ENCODE data around the gene CWC27.

CWC27 gene

GRCh38 chr5:64883912-64884311 lies 115.2 kb downstream of the CWC27 start:
- Histone ChIP-seq H3K14ac (ENCODE audit: low read length in 2 of 2) (no peak overlapping the region), H3K23ac (ENCODE audit: low read length in 2 of 2) (no peak overlapping the region), H2AFZ (ENCODE audit: low read depth, low read length) (no peak overlapping the region), H4K91ac (ENCODE audit: low read length) (no peak overlapping the region), H3K27me3 (ENCODE audit: control insufficient read depth in 1 of 2, insufficient read depth in 1 of 2, low read length in 2 of 2) (no peaks in the 10 kb centered on the region), H2BK5ac (ENCODE audit: low read depth, low read length, poor library complexity, severe bottlenecking) (no peak overlapping the region), H3K4me2 (ENCODE audit: low read length, poor library complexity, severe bottlenecking) (no peak overlapping the region), H3K79me1 (replicated peaks; ENCODE audit: low read length, poor library complexity, severe bottlenecking) (no peaks in the 10 kb centered on the region), H2BK120ac (ENCODE audit: low read depth, low read length) (no peak overlapping the region), H2AK5ac (ENCODE audit: low read length, severe bottlenecking) (no peak overlapping the region), H3K9me3 (ENCODE audit: control insufficient read depth, low read length) (no peaks in the 10 kb centered on the region), H4K8ac (ENCODE audit: low read length) (no peak overlapping the region), H3K36me3 (ENCODE audit: control insufficient read depth in 1 of 2, insufficient read depth in 2 of 2, low read depth in 1 of 2, low read length in 2 of 2) (no peaks in the 10 kb centered on the region), H2BK12ac (ENCODE audit: low read length in 2 of 2) (no peak overlapping the region), H3K4me3 (ENCODE audit: insufficient read depth in 1 of 2, low read depth in 1 of 2, low read length in 2 of 2) (no peak overlapping the region), H2BK15ac (ENCODE audit: low read depth, poor library complexity, severe bottlenecking) (no peak overlapping the region), H3K4ac (ENCODE audit: low read depth in 1 of 2, low read length in 2 of 2) (no peak overlapping the region), H3K4me1 (ENCODE audit: control insufficient read depth, insufficient read depth, low read depth, low read length) (no peaks in the 10 kb centered on the region), H3K18ac (ENCODE audit: low read depth in 1 of 2, low read length in 2 of 2) (no peak overlapping the region), H3K9ac (ENCODE audit: low read length) (no peak overlapping the region), H3K27ac (ENCODE audit: low read length, poor library complexity, severe bottlenecking) (no peak overlapping the region)
- DNase-seq, result no peak
- WGBS, result 100% methylated on average over 1 of the region's 1 CpG

- H3K14ac ChIP-seq (ENCODE audit: low read length in 2 of 2), result no peak overlapping the region
- H3K4ac ChIP-seq (ENCODE audit: low read depth in 1 of 2, low read length in 2 of 2), result no peak overlapping the region
- no peak overlapping the region for H2BK120ac ChIP-seq (ENCODE audit: low read depth, low read length)
- H3K23ac ChIP-seq (ENCODE audit: low read length in 2 of 2), result no peak overlapping the region
- no peaks in the 10 kb centered on the region for H3K9me3 ChIP-seq (ENCODE audit: control insufficient read depth, low read length)
- no peak overlapping the region for H4K8ac ChIP-seq (ENCODE audit: low read length)
- no peak overlapping the region for H3K18ac ChIP-seq (ENCODE audit: low read depth in 1 of 2, low read length in 2 of 2)
- no peaks in the 10 kb centered on the region for H3K27me3 ChIP-seq (ENCODE audit: control insufficient read depth in 1 of 2, insufficient read depth in 1 of 2, low read length in 2 of 2)
- no peaks in the 10 kb centered on the region for H3K79me1 ChIP-seq (replicated peaks; ENCODE audit: low read length, poor library complexity, severe bottlenecking)
- H2BK15ac ChIP-seq (ENCODE audit: low read depth, poor library complexity, severe bottlenecking), result no peak overlapping the region
- H3K4me1 ChIP-seq (ENCODE audit: control insufficient read depth, insufficient read depth, low read depth, low read length), result no peaks in the 10 kb centered on the region
- H3K4me2 ChIP-seq (ENCODE audit: low read length, poor library complexity, severe bottlenecking), result no peak overlapping the region
- no peak overlapping the region for H3K9ac ChIP-seq (ENCODE audit: low read length)
- H3K36me3 ChIP-seq (ENCODE audit: control insufficient read depth in 1 of 2, insufficient read depth in 2 of 2, low read depth in 1 of 2, low read length in 2 of 2), result no peaks in the 10 kb centered on the region
- H2BK5ac ChIP-seq (ENCODE audit: low read depth, low read length, poor library complexity, severe bottlenecking), result no peak overlapping the region
- WGBS, result no CpG with 5 or more reads among the region's 1 CpG
- no peak overlapping the region for H2AK5ac ChIP-seq (ENCODE audit: low read length, severe bottlenecking)
- DNase-seq, result no peak
- no peak overlapping the region for H4K91ac ChIP-seq (ENCODE audit: low read length)
- H2BK12ac ChIP-seq (ENCODE audit: low read length in 2 of 2), result no peak overlapping the region
- H3K27ac ChIP-seq (ENCODE audit: low read length, poor library complexity, severe bottlenecking), result no peak overlapping the region
- no peak overlapping the region for H2AFZ ChIP-seq (ENCODE audit: low read depth, low read length)
- no peak overlapping the region for H3K4me3 ChIP-seq (ENCODE audit: insufficient read depth in 1 of 2, low read depth in 1 of 2, low read length in 2 of 2)
These were observed 115.8 kb downstream of the CWC27 start for GRCh38 chr5:64884541-64884940.

DNA sequence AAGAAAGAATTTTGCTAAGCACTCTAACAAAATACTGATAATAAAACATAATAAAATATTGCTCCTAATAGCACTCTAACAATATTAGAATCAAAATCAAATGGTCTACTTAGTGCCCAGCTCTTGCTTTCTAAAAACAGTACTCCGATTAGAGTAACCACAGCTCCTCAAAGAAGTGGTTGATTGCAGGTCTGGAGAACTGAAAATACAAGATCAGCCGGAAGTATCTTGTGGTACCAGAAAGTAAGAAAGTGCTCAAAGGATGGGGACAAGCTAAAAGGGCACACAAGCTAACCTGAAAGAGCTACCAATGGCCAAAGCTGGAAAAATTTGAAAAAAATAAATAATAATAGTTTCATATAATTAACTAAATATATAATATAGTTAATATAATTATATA lies 119.2 kb downstream of the CWC27 start:
- Histone ChIP-seq H3K4ac (ENCODE audit: low read depth in 1 of 2, low read length in 2 of 2) (no peak overlapping the region), H3K4me3 (ENCODE audit: insufficient read depth in 1 of 2, low read depth in 1 of 2, low read length in 2 of 2) (no peak overlapping the region), H3K27ac (ENCODE audit: low read length, poor library complexity, severe bottlenecking) (no peak overlapping the region), H3K14ac (ENCODE audit: low read length in 2 of 2) (no peak overlapping the region), H2BK5ac (ENCODE audit: low read depth, low read length, poor library complexity, severe bottlenecking) (no peak overlapping the region), H3K23ac (ENCODE audit: low read length in 2 of 2) (no peak overlapping the region), H3K4me1 (ENCODE audit: control insufficient read depth, insufficient read depth, low read depth, low read length) (no peaks in the 10 kb centered on the region), H3K79me1 (replicated peaks; ENCODE audit: low read length, poor library complexity, severe bottlenecking) (no peaks in the 10 kb centered on the region), H3K18ac (ENCODE audit: low read depth in 1 of 2, low read length in 2 of 2) (no peak overlapping the region), H2AK5ac (ENCODE audit: low read length, severe bottlenecking) (no peak overlapping the region), H3K4me2 (ENCODE audit: low read length, poor library complexity, severe bottlenecking) (no peak overlapping the region), H4K91ac (ENCODE audit: low read length) (no peak overlapping the region), H3K36me3 (ENCODE audit: control insufficient read depth in 1 of 2, insufficient read depth in 2 of 2, low read depth in 1 of 2, low read length in 2 of 2) (no peaks in the 10 kb centered on the region), H3K9ac (ENCODE audit: low read length) (no peak overlapping the region), H4K8ac (ENCODE audit: low read length) (no peak overlapping the region), H3K27me3 (ENCODE audit: control insufficient read depth in 1 of 2, insufficient read depth in 1 of 2, low read length in 2 of 2) (no peaks in the 10 kb centered on the region), H2BK12ac (ENCODE audit: low read length in 2 of 2) (no peak overlapping the region), H2BK15ac (ENCODE audit: low read depth, poor library complexity, severe bottlenecking) (no peak overlapping the region), H2AFZ (ENCODE audit: low read depth, low read length) (no peak overlapping the region), H3K9me3 (ENCODE audit: control insufficient read depth, low read length) (no peaks in the 10 kb centered on the region), H2BK120ac (ENCODE audit: low read depth, low read length) (no peak overlapping the region)
- 100% methylated on average over 2 of the region's 2 CpGs for WGBS
- DNase-seq, result no peak

- Histone ChIP-seq H2AK5ac (ENCODE audit: low read length, severe bottlenecking) (no peak overlapping the region), H3K4me3 (ENCODE audit: insufficient read depth in 1 of 2, low read depth in 1 of 2, low read length in 2 of 2) (no peak overlapping the region), H3K79me1 (replicated peaks; ENCODE audit: low read length, poor library complexity, severe bottlenecking) (no peaks in the 10 kb centered on the region), H4K8ac (ENCODE audit: low read length) (no peak overlapping the region), H2BK15ac (ENCODE audit: low read depth, poor library complexity, severe bottlenecking) (no peak overlapping the region), H3K27ac (ENCODE audit: low read length, poor library complexity, severe bottlenecking) (no peak overlapping the region), H4K91ac (ENCODE audit: low read length) (no peak overlapping the region), H3K27me3 (ENCODE audit: control insufficient read depth in 1 of 2, insufficient read depth in 1 of 2, low read length in 2 of 2) (no peaks in the 10 kb centered on the region), H3K18ac (ENCODE audit: low read depth in 1 of 2, low read length in 2 of 2) (no peak overlapping the region), H3K4me2 (ENCODE audit: low read length, poor library complexity, severe bottlenecking) (no peak overlapping the region), H3K9ac (ENCODE audit: low read length) (no peak overlapping the region), H3K9me3 (ENCODE audit: control insufficient read depth, low read length) (peaks cover 6% of the 10 kb centered on the region), H2BK120ac (ENCODE audit: low read depth, low read length) (no peak overlapping the region), H3K23ac (ENCODE audit: low read length in 2 of 2) (no peak overlapping the region), H2AFZ (ENCODE audit: low read depth, low read length) (no peak overlapping the region), H3K36me3 (ENCODE audit: control insufficient read depth in 1 of 2, insufficient read depth in 2 of 2, low read depth in 1 of 2, low read length in 2 of 2) (peaks cover 0 to 3% of the 10 kb centered on the region in 2 experiments), H2BK5ac (ENCODE audit: low read depth, low read length, poor library complexity, severe bottlenecking) (no peak overlapping the region), H3K14ac (ENCODE audit: low read length in 2 of 2) (no peak overlapping the region), H3K4me1 (ENCODE audit: control insufficient read depth, insufficient read depth, low read depth, low read length) (no peaks in the 10 kb centered on the region), H2BK12ac (ENCODE audit: low read length in 2 of 2) (no peak overlapping the region), H3K4ac (ENCODE audit: low read depth in 1 of 2, low read length in 2 of 2) (no peak overlapping the region)
- WGBS, result 100% methylated on average over 1 of the region's 2 CpGs
- DNase-seq, result no peak
These were observed 127.0 kb downstream of the CWC27 start for GRCh38 chr5:64895748-64896147.

Measured in mesenchymal stem cell (in vitro differentiated cells and primary cell).